ENCODE data around the gene FSD1L.

The FSD1L gene

DNA sequence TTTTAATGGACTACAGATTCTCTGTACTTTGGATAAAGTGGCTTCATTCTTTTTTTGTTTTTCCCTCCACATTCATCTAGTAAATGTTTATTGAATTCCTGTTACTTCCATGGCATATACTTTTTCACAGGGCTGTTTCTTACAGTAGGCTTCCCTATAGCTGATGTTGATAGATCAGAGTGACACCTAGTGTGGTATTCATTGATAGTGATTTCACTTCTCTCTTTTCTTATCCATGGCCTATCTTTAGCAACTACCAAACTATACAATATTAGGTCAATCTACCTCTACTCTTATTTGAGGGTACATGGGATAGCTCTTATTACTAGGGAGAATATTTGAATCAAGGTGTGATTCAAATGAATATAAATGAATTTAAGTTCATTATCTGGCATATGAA is 35.8 kb downstream of the FSD1L start:
- no peaks in the 10 kb centered on the region for H4K20me1 ChIP-seq (ENCODE audit: low read depth, low read length)
- no peaks in the 10 kb centered on the region for H3K9me3 ChIP-seq (ENCODE audit: insufficient read depth, low read length)
- no peak overlapping the region for H3K4me2 ChIP-seq (ENCODE audit: low read depth, low read length, poor library complexity, severe bottlenecking)
- no peaks in the 10 kb centered on the region for H3F3A ChIP-seq (ENCODE audit: insufficient read depth)
- TF ChIP-seq EZH2phosphoT487 (conservative IDR thresholded peaks at IDR 0.05; ENCODE audit: low read length) = no peak
- TF ChIP-seq CTCF (IDR thresholded peaks at IDR 0.05; ENCODE audit: insufficient read depth, low read length, poor library complexity, severe bottlenecking) = no peak
- H3K27ac ChIP-seq (ENCODE audit: low read depth, low read length) = no peak overlapping the region
- H3K9me2 ChIP-seq (replicated peaks; ENCODE audit: insufficient read depth, low read length) = no peaks in the 10 kb centered on the region
- H2AFZ ChIP-seq (ENCODE audit: low read depth, low read length, severe bottlenecking) = no peak overlapping the region
- H3K27me3 ChIP-seq (ENCODE audit: low read length) = no peaks in the 10 kb centered on the region
- H3K36me3 ChIP-seq (ENCODE audit: low read length) = no peaks in the 10 kb centered on the region
- no peak overlapping the region for H3K4me3 ChIP-seq (ENCODE audit: insufficient read depth, low read length, poor library complexity, severe bottlenecking)
- H3K79me2 ChIP-seq (ENCODE audit: insufficient read depth, low read length) = no peaks in the 10 kb centered on the region
- H3K9ac ChIP-seq (ENCODE audit: low read length) = no peak overlapping the region

- Histone ChIP-seq H3F3A (ENCODE audit: insufficient read depth) (no peaks in the 10 kb centered on the region), H3K9me3 (ENCODE audit: insufficient read depth, low read length) (no peaks in the 10 kb centered on the region), H2AFZ (ENCODE audit: low read depth, low read length, severe bottlenecking) (no peak overlapping the region), H3K36me3 (ENCODE audit: low read length) (no peaks in the 10 kb centered on the region), H3K9ac (ENCODE audit: low read length) (no peak overlapping the region), H3K27ac (ENCODE audit: low read depth, low read length) (no peak overlapping the region), H3K4me3 (ENCODE audit: insufficient read depth, low read length, poor library complexity, severe bottlenecking) (no peak overlapping the region), H4K20me1 (ENCODE audit: low read depth, low read length) (no peaks in the 10 kb centered on the region), H3K9me2 (replicated peaks; ENCODE audit: insufficient read depth, low read length) (no peaks in the 10 kb centered on the region), H3K27me3 (ENCODE audit: low read length) (no peaks in the 10 kb centered on the region), H3K4me2 (ENCODE audit: low read depth, low read length, poor library complexity, severe bottlenecking) (no peak overlapping the region), H3K79me2 (ENCODE audit: insufficient read depth, low read length) (no peaks in the 10 kb centered on the region)
- TF ChIP-seq CTCF (IDR thresholded peaks at IDR 0.05; ENCODE audit: insufficient read depth, low read length, poor library complexity, severe bottlenecking) = no peak
- no peak for TF ChIP-seq EZH2phosphoT487 (conservative IDR thresholded peaks at IDR 0.05; ENCODE audit: low read length)
Observed at GRCh38 chr9:105484226-105484625, 36.4 kb downstream of the FSD1L start.

- Histone ChIP-seq H4K20me1 (ENCODE audit: low read depth, low read length) (no peaks in the 10 kb centered on the region), H3K4me2 (ENCODE audit: low read depth, low read length, poor library complexity, severe bottlenecking) (no peak overlapping the region), H3K4me3 (ENCODE audit: insufficient read depth, low read length, poor library complexity, severe bottlenecking) (no peak overlapping the region), H3K9ac (ENCODE audit: low read length) (no peak overlapping the region), H3F3A (ENCODE audit: insufficient read depth) (no peaks in the 10 kb centered on the region), H3K27ac (ENCODE audit: low read depth, low read length) (no peak overlapping the region), H3K79me2 (ENCODE audit: insufficient read depth, low read length) (no peaks in the 10 kb centered on the region), H3K9me2 (replicated peaks; ENCODE audit: insufficient read depth, low read length) (no peaks in the 10 kb centered on the region), H3K9me3 (ENCODE audit: insufficient read depth, low read length) (no peaks in the 10 kb centered on the region), H2AFZ (ENCODE audit: low read depth, low read length, severe bottlenecking) (no peak overlapping the region), H3K27me3 (ENCODE audit: low read length) (no peaks in the 10 kb centered on the region), H3K36me3 (ENCODE audit: low read length) (no peaks in the 10 kb centered on the region)
- TF ChIP-seq EZH2phosphoT487 (conservative IDR thresholded peaks at IDR 0.05; ENCODE audit: low read length) (no peak), CTCF (IDR thresholded peaks at IDR 0.05; ENCODE audit: insufficient read depth, low read length, poor library complexity, severe bottlenecking) (no peak)
Observed at GRCh38 chr9:105485131-105485530, 37.3 kb downstream of the FSD1L start.

- no peak for TF ChIP-seq EZH2phosphoT487 (conservative IDR thresholded peaks at IDR 0.05; ENCODE audit: low read length)
- TF ChIP-seq CTCF (IDR thresholded peaks at IDR 0.05; ENCODE audit: insufficient read depth, low read length, poor library complexity, severe bottlenecking) = no peak
- H3K9me2 ChIP-seq (replicated peaks; ENCODE audit: insufficient read depth, low read length) = no peaks in the 10 kb centered on the region
- no peaks in the 10 kb centered on the region for H3K9me3 ChIP-seq (ENCODE audit: insufficient read depth, low read length)
- H3K4me2 ChIP-seq (ENCODE audit: low read depth, low read length, poor library complexity, severe bottlenecking) = no peak overlapping the region
- H3K27ac ChIP-seq (ENCODE audit: low read depth, low read length) = no peak overlapping the region
- no peaks in the 10 kb centered on the region for H3K79me2 ChIP-seq (ENCODE audit: insufficient read depth, low read length)
- H4K20me1 ChIP-seq (ENCODE audit: low read depth, low read length) = no peaks in the 10 kb centered on the region
- no peaks in the 10 kb centered on the region for H3K36me3 ChIP-seq (ENCODE audit: low read length)
- no peak overlapping the region for H3K9ac ChIP-seq (ENCODE audit: low read length)
- H3K27me3 ChIP-seq (ENCODE audit: low read length) = no peaks in the 10 kb centered on the region
- H2AFZ ChIP-seq (ENCODE audit: low read depth, low read length, severe bottlenecking) = no peak overlapping the region
- H3K4me3 ChIP-seq (ENCODE audit: insufficient read depth, low read length, poor library complexity, severe bottlenecking) = no peak overlapping the region
- H3F3A ChIP-seq (ENCODE audit: insufficient read depth) = no peaks in the 10 kb centered on the region
Observed at GRCh38 chr9:105496826-105497225, 49.0 kb downstream of the FSD1L start.
